NCI-H1417 (cell line): ENCODE data around the gene GRP.

Experiments
- DNase-seq, 3 experiments: peaks; one replicate each; lab custom pipeline; 2025; lab: John Stamatoyannopoulos, UW

Gene GRP

GRCh38 chr18:59219672-59220163 is at the start of gene GRP:
GRP (plus strand) TSS chr18:59220158; CDS start chr18:59220266, 108 bp downstream.
- peak in 1 of 3 experiments; percentile 96 for DNase-seq

GRCh38 chr18:59172664-59173249 is 47.2 kb upstream of the GRP start:
- DNase-seq, result no peak

- no peak for DNase-seq
These were observed 42.5 kb upstream of the GRP start for GRCh38 chr18:59177485-59177884.

GRCh38 chr18:59180150-59180845 is 39.7 kb upstream of the GRP start:
- DNase-seq, result no peak

- peak in 1 of 3 experiments; percentile 7 for DNase-seq
These were observed 37.3 kb upstream of the GRP start for GRCh38 chr18:59182673-59183072.

- no peak for DNase-seq
These were observed 30.9 kb upstream of the GRP start for GRCh38 chr18:59189008-59189407.

- DNase-seq, result no peak
These were observed 30.2 kb upstream of the GRP start for GRCh38 chr18:59189746-59190145.

GRCh38 chr18:59196161-59196725 is 23.7 kb upstream of the GRP start:
- peak in 2 of 3 experiments; percentile 46 to 57 for DNase-seq

- DNase-seq, result no peak
These were observed 22.3 kb upstream of the GRP start for GRCh38 chr18:59197636-59198035.

GRCh38 chr18:59198215-59198614 is 21.7 kb upstream of the GRP start:
- DNase-seq, result no peak

GRCh38 chr18:59200787-59201186 is 19.2 kb upstream of the GRP start:
- DNase-seq, result peak in 1 of 3 experiments; percentile 31

- DNase-seq, result peak in 1 of 3 experiments; percentile 36
These were observed 17.6 kb upstream of the GRP start for GRCh38 chr18:59202258-59202820.

GRCh38 chr18:59207506-59207905 is 12.5 kb upstream of the GRP start:
- no peak for DNase-seq

- no peak for DNase-seq
These were observed 11.3 kb upstream of the GRP start for GRCh38 chr18:59208602-59209125.

GRCh38 chr18:59210299-59210698 is 9.7 kb upstream of the GRP start:
- no peak for DNase-seq

- DNase-seq, result no peak
These were observed 8.3 kb upstream of the GRP start for GRCh38 chr18:59211629-59212028.

GRCh38 chr18:59218018-59218417 is 1.9 kb upstream of the GRP start:
- peak in 1 of 3 experiments; percentile 49 for DNase-seq

GRCh38 chr18:59220164-59220783 is 316 bp downstream of the GRP start:
- DNase-seq, result peak; percentile 7 to 96 (median 94)

- peak in 2 of 3 experiments; percentile 94 to 96 for DNase-seq
These were observed 1.1 kb downstream of the GRP start for GRCh38 chr18:59220784-59221765.

GRCh38 chr18:59222341-59222740 is 2.4 kb downstream of the GRP start:
- peak in 1 of 3 experiments; percentile 57 for DNase-seq

GRCh38 chr18:59228351-59228750 is 8.4 kb downstream of the GRP start:
- no peak for DNase-seq
